ENCODE data around the gene AGAP3. TPM values are rescaled to one million over a fixed set of nuclear protein-coding genes. Genes with fewer than 3 reads are reported as not detected.

Gene AGAP3
- total and polyA plus RNA-seq, 11 donors = 30.3 to 83.7 (median 55.6) TPM

- Histone ChIP-seq H3K27ac (peak overlapping the region in 8 of 12 donors; percentile 46 to 99 (median 70)), H3K4me3 (peak overlapping the region in 1 of 12 donors; percentile 30)
These were observed 24.2 kb upstream of the AGAP3 start for GRCh38 chr7:151062111-151062398.

DNA sequence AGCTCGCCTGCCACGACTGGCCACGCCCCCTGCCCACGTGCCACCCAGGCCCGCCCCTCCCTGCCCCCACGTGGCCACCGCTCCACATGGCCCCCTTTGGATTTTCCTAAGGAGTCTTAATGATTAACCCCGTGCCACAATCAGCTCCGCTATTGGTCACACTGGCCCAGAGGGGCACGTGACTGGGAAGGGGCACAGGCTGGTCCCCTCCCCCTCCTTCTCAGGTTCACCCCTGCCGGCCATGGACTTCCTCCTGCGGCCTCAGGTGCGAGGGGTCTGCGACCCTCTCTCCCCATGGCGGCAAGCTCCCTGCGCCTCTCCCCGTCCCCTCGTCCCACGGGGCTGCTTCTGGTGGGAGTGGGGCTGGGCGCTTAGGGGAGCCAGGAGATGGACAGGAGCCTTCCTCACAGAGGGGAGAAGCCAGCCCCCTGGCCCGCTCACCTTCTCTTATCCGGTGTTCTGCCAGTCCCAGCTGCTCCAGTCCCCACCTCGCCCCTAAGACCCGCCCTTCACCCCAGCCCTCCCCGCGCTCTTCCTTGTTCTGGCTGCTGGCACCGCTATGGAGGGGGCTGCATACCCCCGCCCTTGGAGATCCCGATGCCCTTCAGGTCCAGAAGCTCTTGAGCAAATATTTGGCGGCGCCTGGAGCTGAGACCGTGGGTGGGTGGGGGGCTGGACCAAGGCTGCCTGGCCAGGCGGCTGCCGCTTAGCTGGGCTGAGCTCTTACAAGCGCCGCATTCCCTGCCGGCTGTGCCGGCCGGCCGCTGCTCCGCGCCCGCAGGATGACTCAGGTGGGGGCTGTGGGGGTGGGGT, 23.7 kb upstream of the AGAP3 start:
- Histone ChIP-seq H3K27ac (peak overlapping the region in 10 of 12 donors; percentile 23 to 99 (median 69)), H3K9me3 (no peaks in the 10 kb centered on the region), H3K27me3 (no peaks in the 10 kb centered on the region), H3K4me1 (peaks cover 9 to 47% (median 40%) of the 10 kb centered on the region in 12 donors), H3K36me3 (peaks cover 0 to 42% (median 38%) of the 10 kb centered on the region in 9 donors), H3K4me3 (peak overlapping the region in 8 of 12 donors; percentile 12 to 30 (median 24))
- WGBS, 4 donors = 48 to 57% (median 55%) methylated on average over 27 to 43 of the region's 43 CpGs
- peak in 1 of 5 donors; percentile 69 for DNase-seq
- ATAC-seq = peak in 2 of 4 donors; percentile 5 to 28
- intact Hi-C loops (cut with DNase I) = loop anchor here in 2 of 10 donors (1.0 to 10.0 kb wide), 2 partner anchors 17 to 52 kb away; no protein-coding TSS in a partner anchor
- no peak for TF ChIP-seq POLR2A (IDR thresholded peaks at IDR 0.05)
- TF ChIP-seq, protein P1, sequence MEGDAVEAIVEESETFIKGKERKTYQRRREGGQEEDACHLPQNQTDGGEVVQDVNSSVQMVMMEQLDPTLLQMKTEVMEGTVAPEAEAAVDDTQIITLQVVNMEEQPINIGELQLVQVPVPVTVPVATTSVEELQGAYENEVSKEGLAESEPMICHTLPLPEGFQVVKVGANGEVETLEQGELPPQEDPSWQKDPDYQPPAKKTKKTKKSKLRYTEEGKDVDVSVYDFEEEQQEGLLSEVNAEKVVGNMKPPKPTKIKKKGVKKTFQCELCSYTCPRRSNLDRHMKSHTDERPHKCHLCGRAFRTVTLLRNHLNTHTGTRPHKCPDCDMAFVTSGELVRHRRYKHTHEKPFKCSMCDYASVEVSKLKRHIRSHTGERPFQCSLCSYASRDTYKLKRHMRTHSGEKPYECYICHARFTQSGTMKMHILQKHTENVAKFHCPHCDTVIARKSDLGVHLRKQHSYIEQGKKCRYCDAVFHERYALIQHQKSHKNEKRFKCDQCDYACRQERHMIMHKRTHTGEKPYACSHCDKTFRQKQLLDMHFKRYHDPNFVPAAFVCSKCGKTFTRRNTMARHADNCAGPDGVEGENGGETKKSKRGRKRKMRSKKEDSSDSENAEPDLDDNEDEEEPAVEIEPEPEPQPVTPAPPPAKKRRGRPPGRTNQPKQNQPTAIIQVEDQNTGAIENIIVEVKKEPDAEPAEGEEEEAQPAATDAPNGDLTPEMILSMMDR (IDR thresholded peaks at IDR 0.05) = no peak

More at GRCh38 chr7:151062111-151062398, 24.2 kb upstream of the AGAP3 start:
- H3K9me3 ChIP-seq = no peaks in the 10 kb centered on the region
- 70 to 87% (median 75%) methylated on average over 11 of the region's 11 CpGs for WGBS, 4 donors
- ATAC-seq (no peak), DNase-seq (no peak)
- H3K36me3 ChIP-seq = peaks cover 0 to 37% (median 33%) of the 10 kb centered on the region in 9 donors
- no peaks in the 10 kb centered on the region for H3K27me3 ChIP-seq
- H3K4me1 ChIP-seq = peaks cover 9 to 50% (median 44%) of the 10 kb centered on the region in 12 donors
- intact Hi-C loops (cut with DNase I) = loop anchor here in 1 of 10 donors (10.0 kb wide), 1 partner anchor 53 kb away; no protein-coding TSS in a partner anchor
- TF ChIP-seq, protein P1 (IDR thresholded peaks at IDR 0.05) = no peak
- TF ChIP-seq POLR2A (IDR thresholded peaks at IDR 0.05) = no peak

- Histone ChIP-seq H3K27me3 (no peaks in the 10 kb centered on the region), H3K27ac (peak overlapping the region in 9 of 12 donors; percentile 46 to 99 (median 70)), H3K9me3 (no peaks in the 10 kb centered on the region), H3K36me3 (peaks cover 0 to 48% (median 44%) of the 10 kb centered on the region in 9 donors), H3K4me3 (peak overlapping the region in 6 of 12 donors; percentile 23 to 30 (median 26)), H3K4me1 (peaks cover 9 to 46% (median 39%) of the 10 kb centered on the region in 12 donors)
- TF ChIP-seq POLR2A (IDR thresholded peaks at IDR 0.05) = no peak
- TF ChIP-seq, protein P1 (IDR thresholded peaks at IDR 0.05) = no peak
- intact Hi-C loops (cut with DNase I) = loop anchor here in 2 of 10 donors (1.0 to 10.0 kb wide), 2 partner anchors 16 to 52 kb away; no protein-coding TSS in a partner anchor
- WGBS, 4 donors = 28 to 54% (median 45%) methylated on average over 5 to 11 of the region's 11 CpGs
- DNase-seq (no peak), ATAC-seq (no peak)
These were observed 23.1 kb upstream of the AGAP3 start for GRCh38 chr7:151063212-151063561.

DNA sequence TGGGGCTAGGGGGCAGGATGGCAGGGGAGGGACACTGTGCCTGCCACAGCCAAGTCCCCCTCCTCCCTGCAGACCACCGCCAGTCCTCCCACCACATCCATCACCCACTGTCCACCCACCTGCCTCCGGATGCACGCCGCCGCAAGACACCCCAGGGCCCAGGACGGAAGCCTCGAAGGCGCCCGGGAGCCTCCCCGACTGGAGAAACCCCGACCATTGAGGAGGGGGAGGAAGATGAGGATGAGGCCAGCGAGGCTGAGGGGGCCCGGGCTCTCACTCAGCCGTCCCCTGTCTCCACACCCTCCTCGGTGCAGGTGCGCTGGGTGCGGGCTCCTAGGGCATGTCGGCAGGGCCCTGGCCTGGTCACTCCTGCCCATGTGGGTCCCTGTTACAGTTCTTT, 21.8 kb upstream of the AGAP3 start:
- Histone ChIP-seq H3K4me3 (no peak overlapping the region), H3K4me1 (peaks cover 9 to 37% (median 30%) of the 10 kb centered on the region in 12 donors), H3K9me3 (no peaks in the 10 kb centered on the region), H3K36me3 (peaks cover 0 to 61% (median 56%) of the 10 kb centered on the region in 9 donors), H3K27ac (no peak overlapping the region), H3K27me3 (no peaks in the 10 kb centered on the region)
- no peak for TF ChIP-seq POLR2A (IDR thresholded peaks at IDR 0.05)
- TF ChIP-seq, protein P1 (IDR thresholded peaks at IDR 0.05) = no peak
- no peak for DNase-seq
- ATAC-seq = no peak
- 95 to 98% (median 96%) methylated on average over 17 to 18 of the region's 18 CpGs for WGBS, 4 donors
- intact Hi-C loops (cut with DNase I) = loop anchor here in 1 of 10 donors (10.0 kb wide), 1 partner anchor 50 kb away; no protein-coding TSS in a partner anchor
